GM10266 (cell line): ENCODE measurements around the gene DPH2.

Experiments used
- DNase-seq: peaks from one replicate; pipeline ENCODE4 v3.0.0; 2012; ENCODE audit errors: extremely low spot score
- TF ChIP-seq, protein P1 (sequence below): IDR thresholded peaks from 2 replicates; pipeline ENCODE4 v1.5.1; 2012; ENCODE audit warnings: mild to moderate bottlenecking, low read depth; ENCODE audit not compliant: control insufficient read depth, insufficient read depth; ENCODE audit errors: missing control alignments

Gene DPH2

DNA sequence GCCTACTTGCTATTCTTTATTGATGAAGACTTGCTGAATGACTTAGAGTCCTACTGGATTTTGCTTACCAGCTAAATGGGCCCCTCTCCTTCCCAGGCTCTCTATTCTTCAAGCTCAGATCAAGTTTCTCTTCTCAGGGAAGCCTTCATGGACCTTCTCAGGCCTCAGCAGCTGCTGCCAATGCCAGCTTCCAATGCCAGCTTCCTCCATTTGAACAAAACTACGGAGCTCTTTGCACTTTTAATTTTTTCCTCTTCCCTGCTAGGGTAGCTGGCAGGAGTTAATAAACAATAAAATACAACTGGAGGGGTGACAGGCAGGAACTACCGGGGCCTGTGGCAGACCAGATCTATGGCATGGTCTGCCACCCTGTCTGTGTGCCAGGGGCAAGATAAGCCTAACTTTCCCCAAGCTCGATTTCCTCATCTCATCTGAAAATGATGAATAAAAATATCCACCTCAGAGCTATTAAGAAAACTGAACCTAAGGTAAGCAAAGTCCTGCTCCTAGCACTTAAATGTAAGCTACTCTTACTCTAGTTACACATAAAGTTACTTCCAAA lies 24.1 kb upstream of the DPH2 start:
- TF ChIP-seq, protein P1, sequence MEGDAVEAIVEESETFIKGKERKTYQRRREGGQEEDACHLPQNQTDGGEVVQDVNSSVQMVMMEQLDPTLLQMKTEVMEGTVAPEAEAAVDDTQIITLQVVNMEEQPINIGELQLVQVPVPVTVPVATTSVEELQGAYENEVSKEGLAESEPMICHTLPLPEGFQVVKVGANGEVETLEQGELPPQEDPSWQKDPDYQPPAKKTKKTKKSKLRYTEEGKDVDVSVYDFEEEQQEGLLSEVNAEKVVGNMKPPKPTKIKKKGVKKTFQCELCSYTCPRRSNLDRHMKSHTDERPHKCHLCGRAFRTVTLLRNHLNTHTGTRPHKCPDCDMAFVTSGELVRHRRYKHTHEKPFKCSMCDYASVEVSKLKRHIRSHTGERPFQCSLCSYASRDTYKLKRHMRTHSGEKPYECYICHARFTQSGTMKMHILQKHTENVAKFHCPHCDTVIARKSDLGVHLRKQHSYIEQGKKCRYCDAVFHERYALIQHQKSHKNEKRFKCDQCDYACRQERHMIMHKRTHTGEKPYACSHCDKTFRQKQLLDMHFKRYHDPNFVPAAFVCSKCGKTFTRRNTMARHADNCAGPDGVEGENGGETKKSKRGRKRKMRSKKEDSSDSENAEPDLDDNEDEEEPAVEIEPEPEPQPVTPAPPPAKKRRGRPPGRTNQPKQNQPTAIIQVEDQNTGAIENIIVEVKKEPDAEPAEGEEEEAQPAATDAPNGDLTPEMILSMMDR: no peak
- no peak for DNase-seq

DNA sequence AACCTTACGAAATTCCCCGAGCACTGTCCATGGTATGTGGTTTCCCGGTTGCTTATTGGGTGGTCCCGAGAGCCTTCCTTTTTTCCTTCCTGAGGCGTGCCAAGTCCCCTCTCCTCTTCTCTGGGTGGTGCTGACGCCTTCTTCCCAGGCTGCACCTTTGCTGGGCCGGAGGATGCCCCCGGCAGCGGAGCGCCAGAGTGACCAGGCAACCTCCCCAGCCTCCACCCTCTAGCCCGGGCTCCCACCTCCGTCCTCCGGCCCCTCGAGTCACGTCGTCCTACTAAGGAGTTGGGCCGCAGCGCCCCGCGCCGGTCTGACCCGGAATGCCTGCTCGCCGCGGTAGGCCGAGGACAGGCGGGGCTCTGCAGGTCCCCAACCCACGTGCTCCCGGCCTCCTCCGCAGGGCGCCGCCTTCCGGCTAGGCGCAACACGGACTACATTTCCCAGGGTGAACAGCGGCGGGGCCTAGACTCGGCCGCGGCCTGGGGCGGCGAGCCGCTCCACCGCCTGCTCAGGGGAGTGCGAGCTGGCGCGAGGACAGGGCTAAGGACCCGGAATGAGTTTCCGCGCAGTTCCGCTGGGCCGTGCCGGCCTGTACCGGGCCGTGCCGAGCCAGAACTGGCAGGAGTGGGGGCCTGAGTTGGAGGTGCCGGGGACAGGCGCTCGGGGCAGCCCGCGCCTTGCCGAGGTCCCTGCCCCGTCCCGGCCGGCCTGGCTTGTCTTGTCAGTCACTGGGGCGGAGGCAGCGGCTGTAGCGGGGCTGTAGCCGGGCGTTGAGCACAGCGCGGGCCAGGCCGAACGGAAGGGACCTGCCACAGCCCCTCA lies 23.4 kb upstream of the DPH2 start, which contains the start of gene IPO13:
IPO13 (plus strand) TSS at position 715 of the 825 bp plus-strand sequence. CDS start 651 bp downstream, outside the sequence.
- TF ChIP-seq, protein P1: peak; percentile 94
- peak; percentile 98 for DNase-seq

DNA sequence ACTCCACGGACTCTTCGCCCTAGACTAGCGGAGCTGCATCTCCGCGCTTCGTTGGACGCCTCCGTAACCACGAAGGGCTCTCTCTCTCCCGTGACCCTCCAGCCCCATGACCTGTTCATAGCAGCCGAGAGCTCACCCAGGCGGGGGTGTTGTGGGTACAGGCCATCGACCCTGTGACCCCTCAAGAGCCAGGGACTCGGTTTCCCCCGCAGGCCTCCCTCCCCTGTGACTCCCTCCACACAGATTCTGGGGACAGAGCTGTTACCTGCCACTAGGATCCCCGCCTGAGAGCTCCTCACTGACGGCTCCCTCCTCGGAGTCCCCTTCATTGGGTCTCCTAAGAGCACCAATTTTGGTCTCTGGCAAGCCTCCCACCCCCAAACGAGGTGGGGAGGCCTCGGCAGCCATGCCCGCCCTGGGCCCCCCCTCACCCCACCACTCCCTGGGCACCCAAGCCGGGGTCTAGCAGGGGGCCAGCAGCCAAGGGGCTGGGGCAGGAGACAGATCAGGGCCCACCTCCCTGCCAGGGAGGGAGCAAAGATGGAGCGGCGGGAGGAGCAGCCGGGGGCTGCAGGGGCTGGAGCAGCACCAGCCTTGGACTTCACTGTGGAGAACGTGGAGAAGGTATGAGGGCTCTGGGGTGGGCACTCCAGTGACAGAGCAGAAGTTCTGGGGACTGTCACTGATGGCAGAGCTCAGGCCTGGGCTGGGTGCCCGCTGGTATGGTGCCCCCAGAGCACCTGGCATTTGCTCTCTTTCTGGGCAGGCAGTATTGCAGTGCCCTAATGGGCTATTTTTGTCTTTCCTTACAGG lies 22.5 kb upstream of the DPH2 start:
- TF ChIP-seq, protein P1: no peak
- DNase-seq: no peak

DNA sequence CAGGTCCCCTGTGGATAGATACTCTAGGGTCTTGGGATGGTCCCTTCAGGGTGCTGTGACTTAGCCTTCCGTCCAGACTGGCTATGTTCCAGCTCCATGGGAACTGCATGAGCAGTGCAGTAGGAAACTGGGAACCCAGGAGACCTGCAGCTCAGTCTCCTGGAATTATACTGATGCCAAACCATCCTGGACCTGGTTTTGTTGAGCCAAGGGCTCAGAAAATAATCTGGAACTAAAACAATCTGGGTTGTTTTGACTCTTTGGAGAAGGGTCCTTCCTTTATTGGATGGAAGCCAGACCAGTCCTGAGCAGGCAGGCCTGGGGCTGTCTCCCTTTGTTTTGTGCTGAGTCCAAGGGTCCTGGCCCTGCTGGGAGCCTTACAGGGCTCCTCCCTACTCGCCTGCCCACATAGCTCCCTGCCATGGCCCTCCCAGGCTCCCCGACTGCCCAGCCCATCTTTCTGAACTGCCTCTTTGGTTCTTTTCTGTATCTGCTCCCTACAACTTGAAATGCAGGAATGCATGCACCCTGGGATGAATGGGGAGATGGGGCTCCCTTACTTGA lies 21.9 kb upstream of the DPH2 start:
- DNase-seq: no peak
- TF ChIP-seq, protein P1: no peak

DNA sequence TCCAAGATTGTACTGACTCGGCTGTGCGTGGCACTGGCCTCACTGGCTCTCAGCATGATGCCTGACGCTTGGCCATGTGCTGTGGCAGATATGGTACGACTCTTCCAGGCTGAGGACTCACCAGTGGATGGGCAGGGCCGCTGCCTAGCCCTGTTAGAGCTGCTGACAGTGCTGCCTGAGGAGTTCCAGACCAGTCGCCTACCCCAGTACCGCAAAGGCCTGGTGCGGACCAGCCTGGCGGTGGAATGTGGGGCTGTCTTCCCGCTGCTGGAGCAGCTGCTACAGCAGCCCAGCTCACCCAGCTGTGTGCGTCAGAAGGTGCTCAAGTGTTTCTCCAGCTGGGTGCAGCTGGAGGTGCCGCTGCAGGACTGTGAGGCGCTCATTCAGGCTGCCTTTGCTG lies 20.1 kb upstream of the DPH2 start:
- TF ChIP-seq, protein P1: no peak

DNA sequence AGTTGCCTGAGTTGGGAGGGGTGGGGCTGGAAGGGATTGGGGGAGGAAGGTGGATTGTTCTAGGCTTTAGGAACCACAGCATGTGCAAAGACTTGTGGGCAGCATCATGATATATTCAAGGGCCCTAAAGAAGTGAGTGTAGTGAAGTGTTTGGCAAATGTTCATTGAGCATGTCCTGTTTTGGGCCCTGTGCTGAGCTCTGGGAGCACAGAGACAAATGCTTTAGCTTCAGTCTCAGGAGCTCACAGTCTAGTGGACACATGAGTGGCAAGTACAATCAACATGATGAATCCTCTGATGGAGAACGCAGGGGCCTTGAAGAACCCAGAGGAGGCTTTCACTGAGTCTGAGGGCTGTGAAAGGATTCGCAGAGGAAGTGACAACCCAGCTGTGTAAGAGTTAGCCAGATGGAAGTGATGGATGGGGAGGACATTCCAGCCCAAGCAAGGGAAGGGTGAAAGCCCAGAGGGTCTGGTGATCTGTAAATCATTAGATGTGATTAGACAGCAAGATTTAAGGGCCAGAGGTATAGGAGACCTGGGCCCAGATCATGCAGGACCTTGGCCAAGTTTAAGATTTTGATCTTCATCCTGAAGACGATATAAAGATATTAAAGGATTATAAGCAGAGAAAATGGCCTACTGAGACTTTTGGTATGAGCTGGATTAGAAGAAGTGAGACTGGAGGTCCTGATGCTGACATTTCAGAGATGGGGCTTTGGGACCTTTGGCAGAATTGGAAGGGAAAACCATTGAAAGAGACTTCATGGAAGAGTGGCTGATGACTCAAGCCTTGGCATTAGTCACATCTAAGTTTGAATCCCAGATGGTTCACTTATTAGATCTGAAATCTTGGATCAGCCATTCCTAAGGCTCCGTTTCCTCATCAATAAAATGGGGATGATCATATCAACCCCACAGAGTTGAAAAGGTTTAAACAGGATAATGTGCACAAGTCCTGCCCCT lies 18.5 kb upstream of the DPH2 start:
- no peak for DNase-seq
- TF ChIP-seq, protein P1: no peak

More for the DNA sequence above, 20.1 kb upstream of the DPH2 start:
- DNase-seq: no peak
